ENCODE data around the gene POF1B. TPM values are rescaled to one million over a fixed set of nuclear protein-coding genes. Genes with fewer than 3 reads are reported as not detected.

POF1B gene
- total RNA-seq, 1 donor from 2014 or later = 3.2 TPM

DNA sequence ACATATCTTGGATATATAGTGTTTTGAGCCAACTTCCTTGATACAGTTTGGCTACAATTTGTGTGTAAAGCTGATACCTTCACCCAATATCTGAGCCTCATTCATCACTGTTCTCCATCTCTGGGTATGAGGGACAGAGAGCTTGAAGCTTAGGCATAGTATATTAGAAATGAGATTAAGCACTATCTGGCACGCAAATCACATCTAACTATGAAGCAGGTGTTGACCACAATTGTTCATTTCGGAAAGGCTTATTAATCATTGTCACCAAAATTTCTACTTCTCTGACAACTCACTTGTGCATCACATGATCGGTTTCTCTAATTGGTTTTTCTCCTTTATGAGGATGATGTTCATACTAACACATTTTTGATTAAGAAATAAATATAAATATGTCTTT, 2.1 kb upstream of the POF1B start:
- TF ChIP-seq, protein P1, sequence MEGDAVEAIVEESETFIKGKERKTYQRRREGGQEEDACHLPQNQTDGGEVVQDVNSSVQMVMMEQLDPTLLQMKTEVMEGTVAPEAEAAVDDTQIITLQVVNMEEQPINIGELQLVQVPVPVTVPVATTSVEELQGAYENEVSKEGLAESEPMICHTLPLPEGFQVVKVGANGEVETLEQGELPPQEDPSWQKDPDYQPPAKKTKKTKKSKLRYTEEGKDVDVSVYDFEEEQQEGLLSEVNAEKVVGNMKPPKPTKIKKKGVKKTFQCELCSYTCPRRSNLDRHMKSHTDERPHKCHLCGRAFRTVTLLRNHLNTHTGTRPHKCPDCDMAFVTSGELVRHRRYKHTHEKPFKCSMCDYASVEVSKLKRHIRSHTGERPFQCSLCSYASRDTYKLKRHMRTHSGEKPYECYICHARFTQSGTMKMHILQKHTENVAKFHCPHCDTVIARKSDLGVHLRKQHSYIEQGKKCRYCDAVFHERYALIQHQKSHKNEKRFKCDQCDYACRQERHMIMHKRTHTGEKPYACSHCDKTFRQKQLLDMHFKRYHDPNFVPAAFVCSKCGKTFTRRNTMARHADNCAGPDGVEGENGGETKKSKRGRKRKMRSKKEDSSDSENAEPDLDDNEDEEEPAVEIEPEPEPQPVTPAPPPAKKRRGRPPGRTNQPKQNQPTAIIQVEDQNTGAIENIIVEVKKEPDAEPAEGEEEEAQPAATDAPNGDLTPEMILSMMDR (IDR thresholded peaks at IDR 0.05; ENCODE audit: insufficient read depth, low read length, severe bottlenecking) = no peak
- Histone ChIP-seq H3K4me3 (ENCODE audit: low read depth, low read length) (no peak overlapping the region), H3K36me3 (ENCODE audit: control insufficient read depth, insufficient read depth, low read length) (no peaks in the 10 kb centered on the region), H3K27me3 (ENCODE audit: control insufficient read depth, insufficient read depth, low read length) (no peaks in the 10 kb centered on the region)
- no peak for DNase-seq (ENCODE audit: low read depth)
- no peak for FAIRE-seq

DNA sequence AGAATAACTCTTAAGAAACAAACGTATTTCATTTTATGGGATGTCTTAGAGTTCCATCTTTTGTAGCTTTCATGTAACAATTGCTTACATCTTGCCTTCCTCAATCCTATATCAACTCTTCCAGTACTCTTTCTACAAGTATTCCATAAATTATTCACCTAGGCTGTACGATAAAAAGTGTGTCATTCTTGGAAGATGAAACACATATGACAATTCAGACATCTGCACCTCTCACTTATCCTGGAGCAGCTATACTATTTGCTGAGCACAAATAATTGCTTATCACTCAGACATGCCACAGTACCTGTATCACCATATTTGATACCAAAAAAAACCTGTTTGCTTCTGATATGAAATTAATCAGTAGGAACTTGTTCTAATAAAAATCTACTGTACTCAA, 1.0 kb downstream of the POF1B start:
- FAIRE-seq = no peak
- TF ChIP-seq, protein P1 (IDR thresholded peaks at IDR 0.05; ENCODE audit: insufficient read depth, low read length, severe bottlenecking) = no peak
- Histone ChIP-seq H3K4me3 (ENCODE audit: low read depth, low read length) (peak overlapping the region; percentile 19), H3K36me3 (ENCODE audit: control insufficient read depth, insufficient read depth, low read length) (no peaks in the 10 kb centered on the region), H3K27me3 (ENCODE audit: control insufficient read depth, insufficient read depth, low read length) (no peaks in the 10 kb centered on the region)
- DNase-seq (ENCODE audit: low read depth) = no peak

DNA sequence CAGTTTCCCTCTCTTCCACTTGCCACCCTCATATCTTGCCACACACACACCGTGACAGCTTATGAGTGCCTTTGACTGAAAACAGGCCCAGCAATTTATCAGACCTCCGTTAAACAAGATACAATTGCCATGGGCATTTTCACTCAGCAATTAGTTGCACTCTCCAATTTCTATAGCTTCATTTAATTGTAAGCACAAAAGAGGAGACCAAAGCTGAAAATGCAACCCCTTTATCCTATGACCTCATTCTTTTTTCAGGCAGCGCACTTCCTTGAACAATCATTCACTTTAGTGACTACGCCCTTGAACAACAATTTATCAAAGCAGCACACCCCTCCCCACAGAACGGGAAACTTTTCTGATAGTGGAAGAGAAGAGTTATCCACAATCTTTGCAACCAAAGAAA, 4.1 kb downstream of the POF1B start:
- FAIRE-seq = no peak
- H3K36me3 ChIP-seq (ENCODE audit: control insufficient read depth, insufficient read depth, low read length) = no peaks in the 10 kb centered on the region
- DNase-seq (ENCODE audit: low read depth) = peak; percentile 27
- no peaks in the 10 kb centered on the region for H3K27me3 ChIP-seq (ENCODE audit: control insufficient read depth, insufficient read depth, low read length)
- TF ChIP-seq, protein P1 (IDR thresholded peaks at IDR 0.05; ENCODE audit: insufficient read depth, low read length, severe bottlenecking) = no peak
- no peak overlapping the region for H3K4me3 ChIP-seq (ENCODE audit: low read depth, low read length)

DNA sequence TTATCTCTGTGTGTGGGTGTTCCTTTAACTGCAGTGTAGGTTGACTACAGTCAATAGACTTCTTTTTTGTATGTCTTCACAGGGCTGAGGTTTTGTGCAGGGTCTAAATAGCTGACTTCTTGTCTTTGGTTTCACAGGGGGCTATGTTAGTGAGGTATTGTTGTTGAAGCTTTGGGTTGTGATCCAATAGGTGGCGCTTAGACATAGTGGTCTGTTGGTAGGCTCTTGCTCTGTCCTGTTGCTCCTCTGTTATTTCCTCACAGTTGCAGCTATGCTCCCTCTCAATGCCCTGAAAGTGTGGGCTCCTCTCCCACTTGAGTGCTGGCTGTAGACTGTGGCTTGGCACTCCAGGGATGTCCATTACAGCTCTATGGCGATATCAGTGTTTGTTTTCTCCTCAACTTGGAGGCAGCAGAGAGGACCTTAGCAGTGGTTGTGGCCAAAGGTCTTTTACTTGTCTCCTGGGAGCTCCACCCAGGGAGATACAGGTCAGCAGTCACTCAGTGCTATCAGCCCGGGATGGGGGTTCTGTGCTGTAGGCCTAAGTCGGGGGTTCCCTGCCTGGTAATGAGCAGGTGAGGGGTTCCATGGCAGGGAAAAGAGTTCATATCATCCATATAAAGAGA, 14.0 kb downstream of the POF1B start:
- H3K27me3 ChIP-seq (ENCODE audit: control insufficient read depth, insufficient read depth, low read length) = no peaks in the 10 kb centered on the region

DNA sequence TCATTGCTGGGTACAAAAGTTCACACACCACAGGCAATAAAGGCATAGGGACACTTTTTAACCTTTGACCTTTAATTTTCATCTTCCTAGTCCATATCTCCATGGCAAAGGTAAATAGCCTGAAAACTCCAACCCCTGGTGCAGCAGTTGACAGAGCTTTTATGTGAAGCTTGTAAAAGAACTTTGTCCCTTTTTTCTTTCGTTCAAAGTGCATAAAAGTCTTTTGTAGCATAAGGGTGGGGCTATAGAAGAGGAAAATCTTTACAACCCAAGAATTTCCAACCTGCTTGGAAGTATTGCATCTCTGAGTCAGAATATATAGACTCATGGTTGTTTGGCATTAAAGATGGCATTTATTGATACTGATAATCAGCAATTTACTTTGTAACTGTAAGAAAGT, 20.4 kb downstream of the POF1B start:
- FAIRE-seq = no peak
- TF ChIP-seq, protein P1 (IDR thresholded peaks at IDR 0.05; ENCODE audit: insufficient read depth, low read length, severe bottlenecking) = no peak

More for the DNA sequence above, 14.0 kb downstream of the POF1B start:
- H3K4me3 ChIP-seq (ENCODE audit: low read depth, low read length) = no peak overlapping the region
- TF ChIP-seq, protein P1 (IDR thresholded peaks at IDR 0.05; ENCODE audit: insufficient read depth, low read length, severe bottlenecking) = no peak
- H3K36me3 ChIP-seq (ENCODE audit: control insufficient read depth, insufficient read depth, low read length) = no peaks in the 10 kb centered on the region
- no peak for DNase-seq (ENCODE audit: low read depth)
- no peak for FAIRE-seq

DNA sequence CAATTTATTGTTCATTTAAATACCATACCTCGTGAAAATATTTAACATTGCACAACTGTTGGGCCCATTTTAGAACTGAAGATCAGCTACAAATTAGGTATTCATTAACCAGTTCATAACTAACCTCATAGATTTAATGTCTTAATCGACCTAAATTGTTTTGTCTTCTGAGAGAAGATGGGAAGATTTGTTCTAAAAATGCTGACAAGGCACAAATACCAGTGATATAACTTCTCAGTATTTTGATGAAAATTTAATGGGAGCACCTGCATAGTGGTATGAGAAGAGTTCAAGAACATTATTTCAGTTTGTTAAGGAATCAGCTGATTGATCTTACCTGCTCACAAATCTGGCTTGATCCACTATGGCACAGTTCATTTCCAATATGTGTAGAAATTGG, 33.9 kb downstream of the POF1B start:
- Histone ChIP-seq H3K36me3 (ENCODE audit: control insufficient read depth, insufficient read depth, low read length) (no peaks in the 10 kb centered on the region), H3K27me3 (ENCODE audit: control insufficient read depth, insufficient read depth, low read length) (no peaks in the 10 kb centered on the region), H3K4me3 (ENCODE audit: low read depth, low read length) (no peak overlapping the region)
- FAIRE-seq (no peak), DNase-seq (ENCODE audit: low read depth) (no peak)
- TF ChIP-seq, protein P1 (IDR thresholded peaks at IDR 0.05; ENCODE audit: insufficient read depth, low read length, severe bottlenecking) = no peak

More for the DNA sequence above, 20.4 kb downstream of the POF1B start:
- Histone ChIP-seq H3K27me3 (ENCODE audit: control insufficient read depth, insufficient read depth, low read length) (no peaks in the 10 kb centered on the region), H3K36me3 (ENCODE audit: control insufficient read depth, insufficient read depth, low read length) (no peaks in the 10 kb centered on the region), H3K4me3 (ENCODE audit: low read depth, low read length) (no peak overlapping the region)
- no peak for DNase-seq (ENCODE audit: low read depth)
